Measurements from ENCODE around the gene NCMAP.

The NCMAP gene

GRCh38 chr1:24544239-24544638 is 11.6 kb upstream of the NCMAP start:
- Histone ChIP-seq H3K36me3 (ENCODE audit: control insufficient read depth, low read length) (no peaks in the 10 kb centered on the region), H3K4me1 (ENCODE audit: control insufficient read depth, low read length) (peaks cover 76% of the 10 kb centered on the region), H3F3A (ENCODE audit: control insufficient read depth, insufficient read depth) (peaks cover 34% of the 10 kb centered on the region), H3K79me2 (ENCODE audit: control insufficient read depth, low read length) (no peaks in the 10 kb centered on the region), H3K27ac (ENCODE audit: low read depth, low read length) (no peak overlapping the region), H3K4me2 (ENCODE audit: low read length) (no peak overlapping the region), H3K9me3 (ENCODE audit: control insufficient read depth, insufficient read depth, low read length) (no peaks in the 10 kb centered on the region), H3K4me3 (ENCODE audit: low read length) (no peak overlapping the region), H3K9me2 (replicated peaks; ENCODE audit: control insufficient read depth, low read length) (no peaks in the 10 kb centered on the region), H3K27me3 (ENCODE audit: control insufficient read depth, low read length) (no peaks in the 10 kb centered on the region), H4K20me1 (ENCODE audit: control insufficient read depth, insufficient read depth, low read depth, low read length) (no peaks in the 10 kb centered on the region)
- TF ChIP-seq EZH2phosphoT487 (IDR thresholded peaks at IDR 0.05; ENCODE audit: borderline replicate concordance, low read length), result no peak
- TF ChIP-seq, protein P1, sequence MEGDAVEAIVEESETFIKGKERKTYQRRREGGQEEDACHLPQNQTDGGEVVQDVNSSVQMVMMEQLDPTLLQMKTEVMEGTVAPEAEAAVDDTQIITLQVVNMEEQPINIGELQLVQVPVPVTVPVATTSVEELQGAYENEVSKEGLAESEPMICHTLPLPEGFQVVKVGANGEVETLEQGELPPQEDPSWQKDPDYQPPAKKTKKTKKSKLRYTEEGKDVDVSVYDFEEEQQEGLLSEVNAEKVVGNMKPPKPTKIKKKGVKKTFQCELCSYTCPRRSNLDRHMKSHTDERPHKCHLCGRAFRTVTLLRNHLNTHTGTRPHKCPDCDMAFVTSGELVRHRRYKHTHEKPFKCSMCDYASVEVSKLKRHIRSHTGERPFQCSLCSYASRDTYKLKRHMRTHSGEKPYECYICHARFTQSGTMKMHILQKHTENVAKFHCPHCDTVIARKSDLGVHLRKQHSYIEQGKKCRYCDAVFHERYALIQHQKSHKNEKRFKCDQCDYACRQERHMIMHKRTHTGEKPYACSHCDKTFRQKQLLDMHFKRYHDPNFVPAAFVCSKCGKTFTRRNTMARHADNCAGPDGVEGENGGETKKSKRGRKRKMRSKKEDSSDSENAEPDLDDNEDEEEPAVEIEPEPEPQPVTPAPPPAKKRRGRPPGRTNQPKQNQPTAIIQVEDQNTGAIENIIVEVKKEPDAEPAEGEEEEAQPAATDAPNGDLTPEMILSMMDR (IDR thresholded peaks at IDR 0.05; ENCODE audit: low read depth, low read length, poor library complexity, severe bottlenecking), result no peak

- H3K4me3 ChIP-seq (ENCODE audit: low read length), result no peak overlapping the region
- no peak for TF ChIP-seq EZH2phosphoT487 (IDR thresholded peaks at IDR 0.05; ENCODE audit: borderline replicate concordance, low read length)
- TF ChIP-seq, protein P1 (IDR thresholded peaks at IDR 0.05; ENCODE audit: low read depth, low read length, poor library complexity, severe bottlenecking), result no peak
- no peaks in the 10 kb centered on the region for H4K20me1 ChIP-seq (ENCODE audit: control insufficient read depth, insufficient read depth, low read depth, low read length)
- peak overlapping the region; percentile 29; the same call in 1 of the 2 replicates for H3K4me2 ChIP-seq (ENCODE audit: low read length)
- peaks cover 34% of the 10 kb centered on the region for H3F3A ChIP-seq (ENCODE audit: control insufficient read depth, insufficient read depth)
- H3K27me3 ChIP-seq (ENCODE audit: control insufficient read depth, low read length), result no peaks in the 10 kb centered on the region
- no peaks in the 10 kb centered on the region for H3K9me3 ChIP-seq (ENCODE audit: control insufficient read depth, insufficient read depth, low read length)
- H3K4me1 ChIP-seq (ENCODE audit: control insufficient read depth, low read length), result peaks cover 76% of the 10 kb centered on the region
- no peaks in the 10 kb centered on the region for H3K36me3 ChIP-seq (ENCODE audit: control insufficient read depth, low read length)
- no peaks in the 10 kb centered on the region for H3K79me2 ChIP-seq (ENCODE audit: control insufficient read depth, low read length)
- no peaks in the 10 kb centered on the region for H3K9me2 ChIP-seq (replicated peaks; ENCODE audit: control insufficient read depth, low read length)
- H3K27ac ChIP-seq (ENCODE audit: low read depth, low read length), result no peak overlapping the region
These were observed 10.2 kb upstream of the NCMAP start for GRCh38 chr1:24545662-24546061.

GRCh38 chr1:24547195-24547594 is 8.7 kb upstream of the NCMAP start:
- no peaks in the 10 kb centered on the region for H3K9me2 ChIP-seq (replicated peaks; ENCODE audit: control insufficient read depth, low read length)
- TF ChIP-seq, protein P1 (IDR thresholded peaks at IDR 0.05; ENCODE audit: low read depth, low read length, poor library complexity, severe bottlenecking), result no peak
- no peak for TF ChIP-seq EZH2phosphoT487 (IDR thresholded peaks at IDR 0.05; ENCODE audit: borderline replicate concordance, low read length)
- H3K4me1 ChIP-seq (ENCODE audit: control insufficient read depth, low read length), result peaks cover 78% of the 10 kb centered on the region
- no peaks in the 10 kb centered on the region for H3K36me3 ChIP-seq (ENCODE audit: control insufficient read depth, low read length)
- no peaks in the 10 kb centered on the region for H3K27me3 ChIP-seq (ENCODE audit: control insufficient read depth, low read length)
- peak overlapping the region; percentile 72 for H3K27ac ChIP-seq (ENCODE audit: low read depth, low read length)
- H3K9me3 ChIP-seq (ENCODE audit: control insufficient read depth, insufficient read depth, low read length), result no peaks in the 10 kb centered on the region
- H3K4me3 ChIP-seq (ENCODE audit: low read length), result peak overlapping the region; percentile 48
- no peaks in the 10 kb centered on the region for H3K79me2 ChIP-seq (ENCODE audit: control insufficient read depth, low read length)
- no peaks in the 10 kb centered on the region for H4K20me1 ChIP-seq (ENCODE audit: control insufficient read depth, insufficient read depth, low read depth, low read length)
- H3K4me2 ChIP-seq (ENCODE audit: low read length), result peak overlapping the region; percentile 69
- H3F3A ChIP-seq (ENCODE audit: control insufficient read depth, insufficient read depth), result peaks cover 34% of the 10 kb centered on the region
